GM12878 (cell line): ENCODE data around the gene ACSF3.

Experiments used
- CTCF ChIP-seq, 3 experiments: IDR thresholded peaks in 2 of 3; conservative IDR thresholded peaks in 1 of 3; 2 replicates each; pipeline ENCODE4 v1.5.1; 2011; ENCODE audit warnings: low read depth in 3 of 3, low read length in 3 of 3, mild to moderate bottlenecking in 3 of 3, control low read depth in 2 of 3, moderate library complexity in 2 of 3, inconsistent platforms in 1 of 3, mixed read lengths in 1 of 3; ENCODE audit not compliant: control insufficient read depth in 2 of 3, insufficient read depth in 1 of 3; ENCODE audit errors: extremely low read depth in 1 of 3
- JUND ChIP-seq: IDR thresholded peaks from 2 replicates; pipeline ENCODE4 v1.6.1; 2012; ENCODE audit warnings: low read depth, mild to moderate bottlenecking, low read length, improper control_type of control experiment, moderate library complexity
- POLR2A ChIP-seq: IDR thresholded peaks from 2 replicates; pipeline ENCODE4 v1.6.1; 2011; ENCODE audit warnings: low read depth, mild to moderate bottlenecking, low read length
- RAD51 ChIP-seq: fragments of 450-650 bp; IDR thresholded peaks from 2 replicates; pipeline ENCODE4 v1.6.1; 2016; ENCODE audit warnings: moderate library complexity, mild to moderate bottlenecking, inconsistent platforms
- YBX1 ChIP-seq: fragments of 450-650 bp; IDR thresholded peaks from 2 replicates; pipeline ENCODE4 v1.6.1; 2016; ENCODE audit warnings: antibody characterized with exemption

- TF ChIP-seq JUND = no peak
- no peak for TF ChIP-seq YBX1
- no peak for TF ChIP-seq CTCF (IDR thresholded peaks at IDR 0.05 in 2 of 3, conservative IDR thresholded peaks at IDR 0.05 in 1 of 3; ENCODE audit: control insufficient read depth in 2 of 3, extremely low read depth in 1 of 3, insufficient read depth in 1 of 3, low read depth in 3 of 3, low read length in 3 of 3)
- TF ChIP-seq POLR2A = no peak
- no peak for TF ChIP-seq RAD51
Measured at GRCh38 chr16:89166696-89167424, 73.2 kb downstream of the ACSF3 start.
